NCI-H2227 treated with DMSO at 0.1 percent for 48 hours (cell line): ENCODE data around the gene LRRC56.

Source experiments
- DNase-seq: peaks from one replicate; lab custom pipeline; 2025; lab: John Stamatoyannopoulos, UW

LRRC56 gene

GRCh38 chr11:540583-541432 is 3.5 kb downstream of the LRRC56 start:
- no peak for DNase-seq

GRCh38 chr11:541433-541885 is 4.1 kb downstream of the LRRC56 start:
- DNase-seq, result no peak

- no peak for DNase-seq
Observed at GRCh38 chr11:544817-545166, 7.5 kb downstream of the LRRC56 start.

GRCh38 chr11:545171-545570 is 7.8 kb downstream of the LRRC56 start:
- no peak for DNase-seq

- DNase-seq, result peak; percentile 80
Observed at GRCh38 chr11:548700-549603, 11.6 kb downstream of the LRRC56 start.

- no peak for DNase-seq
Observed at GRCh38 chr11:550021-550745, 12.9 kb downstream of the LRRC56 start.

- no peak for DNase-seq
Observed at GRCh38 chr11:550746-551085, 13.4 kb downstream of the LRRC56 start.

- no peak for DNase-seq
Observed at GRCh38 chr11:551131-551530, 13.8 kb downstream of the LRRC56 start.

GRCh38 chr11:551596-551995 is 14.3 kb downstream of the LRRC56 start:
- DNase-seq, result no peak

- DNase-seq, result no peak
Observed at GRCh38 chr11:553083-553987, 16.0 kb downstream of the LRRC56 start.

GRCh38 chr11:553988-554340 is 16.6 kb downstream of the LRRC56 start:
- no peak for DNase-seq

GRCh38 chr11:554428-555226 is 17.3 kb downstream of the LRRC56 start:
- DNase-seq, result peak; percentile 89

- no peak for DNase-seq
Observed at GRCh38 chr11:555227-555779, 18.0 kb downstream of the LRRC56 start.

GRCh38 chr11:555780-556661 is 18.7 kb downstream of the LRRC56 start:
- no peak for DNase-seq

GRCh38 chr11:556662-557256 is 19.4 kb downstream of the LRRC56 start:
- DNase-seq, result no peak

GRCh38 chr11:557328-558132 is 20.2 kb downstream of the LRRC56 start:
- no peak for DNase-seq

- no peak for DNase-seq
Observed at GRCh38 chr11:558503-558902, 21.2 kb downstream of the LRRC56 start.

GRCh38 chr11:559020-559620 is 21.8 kb downstream of the LRRC56 start:
- no peak for DNase-seq
